ENCODE results near the gene PSORS1C1. TPM values are rescaled to one million over a fixed set of nuclear protein-coding genes. Genes with fewer than 3 reads are reported as not detected.

PSORS1C1 gene
- total RNA-seq, 1 donor from 2014 or later: 8.2 TPM

- DNase-seq: no peak
- H3K27ac ChIP-seq: no peak overlapping the region
- H3K4me1 ChIP-seq: no peaks in the 10 kb centered on the region
- peaks cover 10% of the 10 kb centered on the region for H3K36me3 ChIP-seq
- H3K27me3 ChIP-seq: no peaks in the 10 kb centered on the region
- H3K9me3 ChIP-seq: no peaks in the 10 kb centered on the region
- no peak for TF ChIP-seq CTCF (IDR thresholded peaks at IDR 0.05)
- intact Hi-C loops (cut with DNase I): no loop called here
- ATAC-seq: no peak
- no peak overlapping the region for H3K4me3 ChIP-seq
These were observed 35.3 kb downstream of the PSORS1C1 start for GRCh38 chr6:31149827-31150447.

- intact Hi-C loops (cut with DNase I): no loop called here
- DNase-seq: no peak
- Histone ChIP-seq H3K27me3 (no peaks in the 10 kb centered on the region), H3K4me1 (peaks cover 5% of the 10 kb centered on the region), H3K4me3 (no peak overlapping the region), H3K27ac (no peak overlapping the region), H3K36me3 (peaks cover 10% of the 10 kb centered on the region), H3K9me3 (no peaks in the 10 kb centered on the region)
- TF ChIP-seq CTCF (IDR thresholded peaks at IDR 0.05): no peak
- no peak for ATAC-seq
These were observed 38.2 kb downstream of the PSORS1C1 start for GRCh38 chr6:31152781-31153180.

GRCh38 chr6:31154436-31154835, 39.8 kb downstream of the PSORS1C1 start:
- Histone ChIP-seq H3K4me3 (no peak overlapping the region), H3K9me3 (no peaks in the 10 kb centered on the region), H3K36me3 (peaks cover 10% of the 10 kb centered on the region), H3K27ac (no peak overlapping the region), H3K4me1 (peaks cover 11% of the 10 kb centered on the region), H3K27me3 (no peaks in the 10 kb centered on the region)
- DNase-seq (no peak), ATAC-seq (no peak)
- intact Hi-C loops (cut with DNase I): no loop called here
- TF ChIP-seq CTCF (IDR thresholded peaks at IDR 0.05): no peak

GRCh38 chr6:31156641-31157040, 42.0 kb downstream of the PSORS1C1 start:
- ATAC-seq: no peak
- intact Hi-C loops (cut with DNase I): no loop called here
- H3K4me1 ChIP-seq: peaks cover 11% of the 10 kb centered on the region
- no peak for TF ChIP-seq CTCF (IDR thresholded peaks at IDR 0.05)
- H3K4me3 ChIP-seq: no peak overlapping the region
- H3K27ac ChIP-seq: no peak overlapping the region
- no peaks in the 10 kb centered on the region for H3K36me3 ChIP-seq
- no peaks in the 10 kb centered on the region for H3K27me3 ChIP-seq
- H3K9me3 ChIP-seq: no peaks in the 10 kb centered on the region
- no peak for DNase-seq

- H3K27me3 ChIP-seq: no peaks in the 10 kb centered on the region
- no peak for TF ChIP-seq CTCF (IDR thresholded peaks at IDR 0.05)
- H3K4me3 ChIP-seq: peak within 1 kb of the TSS; percentile 70
- intact Hi-C loops (cut with DNase I): no loop called here
- no peaks in the 10 kb centered on the region for H3K9me3 ChIP-seq
- H3K27ac ChIP-seq: peak within 1 kb of the TSS; percentile 47
- DNase-seq (no peak), ATAC-seq (no peak)
- no peaks in the 10 kb centered on the region for H3K36me3 ChIP-seq
- peaks cover 11% of the 10 kb centered on the region for H3K4me1 ChIP-seq
These were observed 43.0 kb downstream of the PSORS1C1 start, which contains the start of gene CCHCR1 for GRCh38 chr6:31157513-31158139. CCHCR1 (minus strand) TSS chr6:31157802; CDS start chr6:31157600, 202 bp downstream.

Data from upper lobe of right lung (tissue), 1 donor.